Loucy (cell line): ENCODE results near the gene LRRC72.

Experiments
- EZH2phosphoT487 ChIP-seq: fragments of 200-600 bp; IDR thresholded peaks from 2 replicates; pipeline ENCODE4 v1.6.1; 2018; ENCODE audit warnings: antibody characterized with exemption, mild to moderate bottlenecking, moderate library complexity, borderline replicate concordance
- TF ChIP-seq, protein P1 (sequence below): fragments of 200-600 bp; sonication (generic); conservative IDR thresholded peaks from 2 replicates; pipeline ENCODE4 v1.5.1; 2014; ENCODE audit warnings: mild to moderate bottlenecking, antibody characterized with exemption, low read length

DNA sequence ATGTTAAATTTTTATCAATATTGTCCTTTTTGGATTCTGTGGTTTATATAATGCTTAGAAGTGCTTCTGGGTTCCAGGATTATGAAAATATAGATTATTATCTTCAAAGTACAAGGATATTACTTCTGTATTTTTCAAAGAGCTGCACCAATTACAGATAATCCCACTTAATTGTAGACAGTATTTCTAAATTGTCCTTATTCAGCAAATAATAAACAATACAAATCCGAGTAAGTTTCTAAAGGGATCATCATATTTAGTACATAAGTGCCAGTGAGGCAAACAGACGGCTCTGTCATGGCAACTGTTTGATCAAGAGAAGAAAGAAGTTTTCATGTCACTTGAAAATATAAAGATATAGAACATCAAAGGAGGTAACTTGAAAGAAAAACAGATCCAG, 99.8 kb downstream of the LRRC72 start:
- TF ChIP-seq, protein P1, sequence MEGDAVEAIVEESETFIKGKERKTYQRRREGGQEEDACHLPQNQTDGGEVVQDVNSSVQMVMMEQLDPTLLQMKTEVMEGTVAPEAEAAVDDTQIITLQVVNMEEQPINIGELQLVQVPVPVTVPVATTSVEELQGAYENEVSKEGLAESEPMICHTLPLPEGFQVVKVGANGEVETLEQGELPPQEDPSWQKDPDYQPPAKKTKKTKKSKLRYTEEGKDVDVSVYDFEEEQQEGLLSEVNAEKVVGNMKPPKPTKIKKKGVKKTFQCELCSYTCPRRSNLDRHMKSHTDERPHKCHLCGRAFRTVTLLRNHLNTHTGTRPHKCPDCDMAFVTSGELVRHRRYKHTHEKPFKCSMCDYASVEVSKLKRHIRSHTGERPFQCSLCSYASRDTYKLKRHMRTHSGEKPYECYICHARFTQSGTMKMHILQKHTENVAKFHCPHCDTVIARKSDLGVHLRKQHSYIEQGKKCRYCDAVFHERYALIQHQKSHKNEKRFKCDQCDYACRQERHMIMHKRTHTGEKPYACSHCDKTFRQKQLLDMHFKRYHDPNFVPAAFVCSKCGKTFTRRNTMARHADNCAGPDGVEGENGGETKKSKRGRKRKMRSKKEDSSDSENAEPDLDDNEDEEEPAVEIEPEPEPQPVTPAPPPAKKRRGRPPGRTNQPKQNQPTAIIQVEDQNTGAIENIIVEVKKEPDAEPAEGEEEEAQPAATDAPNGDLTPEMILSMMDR = no peak
- no peak for TF ChIP-seq EZH2phosphoT487
